PC-9 (cell line): ENCODE measurements around the gene NTN4. TPM values are rescaled to one million over a fixed set of nuclear protein-coding genes. Genes with fewer than 3 reads are reported as not detected.
"Not testable (repeated sequence)": the region's sequence is repeated elsewhere in the genome, so short reads cannot be mapped to it uniquely, and the experiment has no call there.

Experiments
- BruUV-seq: library from RNA; stranded (reverse); fragments of 400-500 nt; replicated peaks from 2 replicates; lab custom pipeline; 2021; lab: Mats Ljungman, UMichigan
- CTCF ChIA-PET: fragments of 300-600 bp; sonication (Branson Sonifier 250); formaldehyde crosslinking; loops from one replicate; lab custom pipeline; 2022; ENCODE audit warnings: antibody characterized with exemption; lab: Charles Lee
- POLR2A ChIA-PET: fragments of 300-600 bp; sonication (Branson Sonifier 250); formaldehyde crosslinking; loops from one replicate; lab custom pipeline; 2022; ENCODE audit warnings: antibody characterized with exemption; ENCODE audit not compliant: unreplicated experiment; lab: Charles Lee
- DNase-seq, 2 experiments: peaks; one replicate each; pipeline versions ENCODE4 v3.0.0 to v3.0.0-alpha.2; 2015 to 2022; ENCODE audit warnings: mixed read lengths in 1 of 2
- H2AFZ ChIP-seq: fragments of 200-600 bp; sonication (generic); 2 replicates; pipeline ENCODE4 v1.8.1; 2017; ENCODE audit warnings: antibody characterized with exemption
- H3F3A ChIP-seq: fragments of 200-600 bp; sonication (generic); 2 replicates; pipeline ENCODE4 v1.8.1; 2017; ENCODE audit warnings: antibody characterized with exemption, mild to moderate bottlenecking, low read depth; ENCODE audit not compliant: insufficient read depth
- H3K27ac ChIP-seq: fragments of 200-600 bp; sonication (generic); 2 replicates; pipeline ENCODE4 v1.6.1; 2016; ENCODE audit warnings: mixed run types
- H3K27me3 ChIP-seq: fragments of 200-600 bp; sonication (generic); 2 replicates; pipeline ENCODE4 v1.6.1; 2016; ENCODE audit warnings: low read depth, mixed run types; ENCODE audit not compliant: insufficient read depth
- H3K36me3 ChIP-seq: fragments of 200-600 bp; sonication (generic); 2 replicates; pipeline ENCODE4 v1.6.1; 2016; ENCODE audit warnings: low read depth, mixed run types
- H3K4me1 ChIP-seq: fragments of 200-600 bp; sonication (generic); replicated peaks from 2 replicates; pipeline ENCODE4 v1.6.1; 2016; ENCODE audit warnings: mixed run types; ENCODE audit not compliant: insufficient read depth
- H3K4me2 ChIP-seq: fragments of 200-600 bp; sonication (generic); 2 replicates; pipeline ENCODE4 v1.6.1; 2017; ENCODE audit warnings: mixed run types
- H3K4me3 ChIP-seq: fragments of 200-600 bp; sonication (generic); 2 replicates; pipeline ENCODE4 v1.6.1; 2016; ENCODE audit warnings: mixed run types
- H3K79me2 ChIP-seq: fragments of 200-600 bp; sonication (generic); 2 replicates; pipeline ENCODE4 v1.6.1; 2017; ENCODE audit warnings: low read depth, mixed run types
- H3K9me2 ChIP-seq: fragments of 200-600 bp; sonication (generic); 2 replicates; pipeline ENCODE4 v1.8.1; 2017; ENCODE audit warnings: mild to moderate bottlenecking; ENCODE audit not compliant: insufficient read depth
- H3K9me3 ChIP-seq: fragments of 200-600 bp; sonication (generic); 2 replicates; pipeline ENCODE4 v1.8.1; 2016; ENCODE audit warnings: low read depth; ENCODE audit not compliant: insufficient read depth
- H4K20me1 ChIP-seq: fragments of 200-600 bp; sonication (generic); 2 replicates; pipeline ENCODE4 v1.8.1; 2017; ENCODE audit not compliant: insufficient read depth
- CTCF ChIP-seq: fragments of 200-600 bp; sonication (generic); conservative IDR thresholded peaks from 2 replicates; pipeline ENCODE4 v1.6.1; 2017; ENCODE audit warnings: mixed run types, antibody characterized with exemption, mild to moderate bottlenecking, moderate library complexity
- EZH2 ChIP-seq: fragments of 200-600 bp; sonication (generic); IDR thresholded peaks from 2 replicates; pipeline ENCODE4 v1.8.0; 2017; ENCODE audit warnings: antibody characterized with exemption, low read depth
- intact Hi-C: fragments of 100-400 bp; cut with micrococcal nuclease; formaldehyde crosslinking; loops from one replicate; pipeline ENCODE4 v1.10.0; 2022; ENCODE audit not compliant: unreplicated experiment
- total RNA-seq: library from RNA; stranded (reverse); gene quantifications from 2 replicates; pipeline ENCODE4 v1.2.3, GENCODE V29; 2021

The NTN4 gene
- total RNA-seq, 1 experiment from 2014 or later: 41.5 TPM

GRCh38 chr12:95820096-95820703 lies 29.6 kb upstream of the NTN4 start:
- H3K4me3 ChIP-seq: no peak overlapping the region
- TF ChIP-seq CTCF (peak; percentile 69), EZH2 (no peak)
- no peaks in the 10 kb centered on the region for H3K9me2 ChIP-seq
- no TSS peak for BruUV-seq
- intact Hi-C loops: no loop called here
- no peaks in the 10 kb centered on the region for H3K36me3 ChIP-seq
- H3K79me2 ChIP-seq: no peaks in the 10 kb centered on the region
- H3K4me1 ChIP-seq: peaks cover 4% of the 10 kb centered on the region
- H4K20me1 ChIP-seq: no peaks in the 10 kb centered on the region
- no peak overlapping the region for H2AFZ ChIP-seq
- H3K9me3 ChIP-seq: no peaks in the 10 kb centered on the region
- H3K27me3 ChIP-seq: no peaks in the 10 kb centered on the region
- DNase-seq: peak in 1 of 2 experiments; percentile 46
- H3F3A ChIP-seq: no peaks in the 10 kb centered on the region
- CTCF ChIA-PET: no interaction called here
- no peak overlapping the region for H3K27ac ChIP-seq
- H3K4me2 ChIP-seq: no peak overlapping the region
- POLR2A ChIA-PET: interaction anchor here (0.6 kb wide), 1 partner anchor 747 kb away, joined by 21 read pairs; the partner anchor contains the start of gene NR2C1

- no peaks in the 10 kb centered on the region for H4K20me1 ChIP-seq
- H3K9me3 ChIP-seq: peaks cover 3% of the 10 kb centered on the region; the same call in 1 of the 2 replicates
- CTCF ChIA-PET: interaction anchor here (0.5 to 1.2 kb wide), 2 partner anchors 27 to 170 kb away, joined by 3 to 4 read pairs; no protein-coding TSS in a partner anchor
- H3K4me3 ChIP-seq: no peak overlapping the region
- POLR2A ChIA-PET: no interaction called here
- intact Hi-C loops: loop anchor here (1.0 to 2.0 kb wide), 3 partner anchors 43 to 233 kb away; partner anchors contain the start of gene SNRPF
- peaks cover 10% of the 10 kb centered on the region; the same call in 1 of the 2 replicates for H3F3A ChIP-seq
- H2AFZ ChIP-seq: no peak overlapping the region
- BruUV-seq: no TSS peak
- H3K27ac ChIP-seq: peak overlapping the region; percentile 24; the same call in 1 of the 2 replicates
- peaks cover 24% of the 10 kb centered on the region for H3K4me1 ChIP-seq
- no peak overlapping the region for H3K4me2 ChIP-seq
- no peaks in the 10 kb centered on the region for H3K27me3 ChIP-seq
- TF ChIP-seq CTCF: peak; percentile 87
- no peak for TF ChIP-seq EZH2
- no peaks in the 10 kb centered on the region for H3K79me2 ChIP-seq
- no peaks in the 10 kb centered on the region for H3K9me2 ChIP-seq
- peak in 1 of 2 experiments; percentile 59 for DNase-seq
- no peaks in the 10 kb centered on the region for H3K36me3 ChIP-seq
These were observed 25.2 kb upstream of the NTN4 start for GRCh38 chr12:95815632-95816212.

- H2AFZ ChIP-seq, intact Hi-C loops, DNase-seq, H4K20me1 ChIP-seq, BruUV-seq, H3K27me3 ChIP-seq, H3K4me3 ChIP-seq, H3K4me2 ChIP-seq, POLR2A ChIA-PET, H3K9me2 ChIP-seq, H3K9me3 ChIP-seq, H3K36me3 ChIP-seq, H3K79me2 ChIP-seq: not testable (repeated sequence)
- Histone ChIP-seq H3K27ac (0 out of 2 replicates have a peak overlapping the region, but pooled peaks have one; percentile 100), H3F3A (peaks cover 26% of the 10 kb centered on the region), H3K4me1 (peaks cover 59% of the 10 kb centered on the region)
- CTCF ChIA-PET: interaction anchor here (0.7 kb wide), 1 partner anchor 11 kb away, joined by 3 read pairs; no protein-coding TSS in a partner anchor
These were observed 21.6 kb upstream of the NTN4 start for GRCh38 chr12:95812155-95812554.
